Panc1 (cell line): ENCODE data around the gene SCNN1G.

Experiments
- CTCF ChIP-seq: fragments of 450-650 bp; IDR thresholded peaks from 2 replicates; pipeline ENCODE4 v1.5.1; 2017; ENCODE audit warnings: mild to moderate bottlenecking
- POLR2AphosphoS5 ChIP-seq: IDR thresholded peaks from 2 replicates; pipeline ENCODE4 v1.6.1; 2012; ENCODE audit warnings: mild to moderate bottlenecking, low read depth, low read length, moderate library complexity
- REST ChIP-seq, 2 experiments: IDR thresholded peaks; 2 replicates each; pipeline ENCODE4 v1.6.1; 2011 to 2012; ENCODE audit warnings: low read depth in 2 of 2, control low read depth in 1 of 2, low read length in 1 of 2, mild to moderate bottlenecking in 1 of 2, moderate library complexity in 1 of 2; ENCODE audit not compliant: insufficient read depth in 1 of 2

GRCh38 chr16:23255000-23255399, 72.5 kb downstream of the SCNN1G start:
- no peak for TF ChIP-seq CTCF
- no peak for TF ChIP-seq REST (IDR thresholded peaks at IDR 0.05; ENCODE audit: insufficient read depth in 1 of 2, low read depth in 2 of 2, low read length in 1 of 2)
- no peak for TF ChIP-seq POLR2AphosphoS5
